ENCODE results near the gene RASSF5. TPM values are rescaled to one million over a fixed set of nuclear protein-coding genes. Genes with fewer than 3 reads are reported as not detected.
A peak's percentile ranks its signal among the peaks of the same experiment; 100 is the strongest.

RASSF5 gene
- total and polyA plus RNA-seq, 9 of the 15 experiments (the other 6 are each of a cell fraction or from before 2014, with no cell fraction given): 6.1 to 41.0 (median 25.2) TPM

- TF ChIP-seq, protein P1, sequence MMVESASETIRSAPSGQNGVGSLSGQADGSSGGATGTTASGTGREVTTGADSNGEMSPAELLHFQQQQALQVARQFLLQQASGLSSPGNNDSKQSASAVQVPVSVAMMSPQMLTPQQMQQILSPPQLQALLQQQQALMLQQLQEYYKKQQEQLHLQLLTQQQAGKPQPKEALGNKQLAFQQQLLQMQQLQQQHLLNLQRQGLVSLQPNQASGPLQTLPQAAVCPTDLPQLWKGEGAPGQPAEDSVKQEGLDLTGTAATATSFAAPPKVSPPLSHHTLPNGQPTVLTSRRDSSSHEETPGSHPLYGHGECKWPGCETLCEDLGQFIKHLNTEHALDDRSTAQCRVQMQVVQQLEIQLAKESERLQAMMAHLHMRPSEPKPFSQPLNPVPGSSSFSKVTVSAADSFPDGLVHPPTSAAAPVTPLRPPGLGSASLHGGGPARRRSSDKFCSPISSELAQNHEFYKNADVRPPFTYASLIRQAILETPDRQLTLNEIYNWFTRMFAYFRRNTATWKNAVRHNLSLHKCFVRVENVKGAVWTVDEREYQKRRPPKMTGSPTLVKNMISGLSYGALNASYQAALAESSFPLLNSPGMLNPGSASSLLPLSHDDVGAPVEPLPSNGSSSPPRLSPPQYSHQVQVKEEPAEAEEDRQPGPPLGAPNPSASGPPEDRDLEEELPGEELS (CRISPR knock-in tag; IDR thresholded peaks at IDR 0.05; ENCODE audit: borderline replicate concordance): no peak; the same call in 1 of the 2 replicates
- TF ChIP-seq SIX5 (IDR thresholded peaks at IDR 0.05; ENCODE audit: borderline replicate concordance in 1 of 2, insufficient read depth in 1 of 2, low read depth in 1 of 2, low read length in 2 of 2): no peak
- TF ChIP-seq SRSF1 (IDR thresholded peaks at IDR 0.05; ENCODE audit: low read depth, low read length): no peak
- TF ChIP-seq KDM1A (IDR thresholded peaks at IDR 0.05): no peak
- TF ChIP-seq HMG20B (CRISPR knock-in tag; IDR thresholded peaks at IDR 0.05): no peak
- no peak for TF ChIP-seq BMI1 (IDR thresholded peaks at IDR 0.05; ENCODE audit: low read length)
- TF ChIP-seq TAF15 (IDR thresholded peaks at IDR 0.05; ENCODE audit: low read depth, low read length): no peak
- no peak for TF ChIP-seq HIVEP1 (CRISPR knock-in tag; IDR thresholded peaks at IDR 0.05)
- peak in 1 of 2 experiments; percentile 58; a peak in 1 of 4 replicates for TF ChIP-seq SRF (CRISPR knock-in tag; IDR thresholded peaks at IDR 0.05)
- no peak for TF ChIP-seq HDAC8 (tag; IDR thresholded peaks at IDR 0.05)
- TF ChIP-seq E2F3 (CRISPR knock-in tag; IDR thresholded peaks at IDR 0.05): 0 out of 2 replicates have a peak, but pooled peaks have one; percentile 12
- TF ChIP-seq KLF16 (IDR thresholded peaks at IDR 0.05): no peak
- TF ChIP-seq HMG20A (CRISPR knock-in tag; conservative IDR thresholded peaks at IDR 0.05): no peak
- no peak for TF ChIP-seq PTBP1 (IDR thresholded peaks at IDR 0.05; ENCODE audit: low read depth, low read length)
- TF ChIP-seq POLR2H (tag; IDR thresholded peaks at IDR 0.05; ENCODE audit: low read depth): no peak
- TF ChIP-seq ADNP (tag; IDR thresholded peaks at IDR 0.05): no peak
- no peak for TF ChIP-seq ZZZ3 (IDR thresholded peaks at IDR 0.05)
- peak; percentile 28; the same call in 1 of the 2 replicates for TF ChIP-seq CTBP1 (IDR thresholded peaks at IDR 0.05; ENCODE audit: borderline replicate concordance)
- TF ChIP-seq, protein P2, sequence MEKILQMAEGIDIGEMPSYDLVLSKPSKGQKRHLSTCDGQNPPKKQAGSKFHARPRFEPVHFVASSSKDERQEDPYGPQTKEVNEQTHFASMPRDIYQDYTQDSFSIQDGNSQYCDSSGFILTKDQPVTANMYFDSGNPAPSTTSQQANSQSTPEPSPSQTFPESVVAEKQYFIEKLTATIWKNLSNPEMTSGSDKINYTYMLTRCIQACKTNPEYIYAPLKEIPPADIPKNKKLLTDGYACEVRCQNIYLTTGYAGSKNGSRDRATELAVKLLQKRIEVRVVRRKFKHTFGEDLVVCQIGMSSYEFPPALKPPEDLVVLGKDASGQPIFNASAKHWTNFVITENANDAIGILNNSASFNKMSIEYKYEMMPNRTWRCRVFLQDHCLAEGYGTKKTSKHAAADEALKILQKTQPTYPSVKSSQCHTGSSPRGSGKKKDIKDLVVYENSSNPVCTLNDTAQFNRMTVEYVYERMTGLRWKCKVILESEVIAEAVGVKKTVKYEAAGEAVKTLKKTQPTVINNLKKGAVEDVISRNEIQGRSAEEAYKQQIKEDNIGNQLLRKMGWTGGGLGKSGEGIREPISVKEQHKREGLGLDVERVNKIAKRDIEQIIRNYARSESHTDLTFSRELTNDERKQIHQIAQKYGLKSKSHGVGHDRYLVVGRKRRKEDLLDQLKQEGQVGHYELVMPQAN (IDR thresholded peaks at IDR 0.05; ENCODE audit: borderline replicate concordance): no peak
- TF ChIP-seq GTF2F1 (IDR thresholded peaks at IDR 0.05; ENCODE audit: low read depth, low read length): no peak
- 0 out of 2 replicates have a peak, but pooled peaks have one; percentile 58 for TF ChIP-seq TGIF2 (CRISPR knock-in tag; IDR thresholded peaks at IDR 0.05)
- TF ChIP-seq LARP7 (IDR thresholded peaks at IDR 0.05): no peak
- TF ChIP-seq CHCHD3 (CRISPR knock-in tag; IDR thresholded peaks at IDR 0.05): no peak
- no peak for TF ChIP-seq STAG1 (CRISPR knock-in tag; IDR thresholded peaks at IDR 0.05; ENCODE audit: borderline replicate concordance)
- TF ChIP-seq NELFE (IDR thresholded peaks at IDR 0.05; ENCODE audit: insufficient read depth, insufficient read length): no peak
- TF ChIP-seq PHB2 (IDR thresholded peaks at IDR 0.05; ENCODE audit: low read depth): no peak
- no peak for TF ChIP-seq RBM39 (optimal IDR thresholded peaks at IDR 0.05; ENCODE audit: low read depth, low read length)
- no peak for TF ChIP-seq TARDBP (IDR thresholded peaks at IDR 0.05)
These were observed at the start of gene RASSF5 (continued) for GRCh38 chr1:206507284-206508129.

All from K562 (cell line).